Activated CD4-positive, alpha-beta T cell treated with anti-CD3 and anti-CD28 coated beads, Interleukin-2, amount 50 U/mL, for 1 hour (primary cell): ENCODE measurements around the gene FREM1.
"Not testable (repeated sequence)": the region's sequence is repeated elsewhere in the genome, so short reads cannot be mapped to it uniquely, and the experiment has no call there.

Source experiments
- DNase-seq: peaks from one replicate; pipeline ENCODE4 v3.0.0-alpha.2; 2020

Gene FREM1

GRCh38 chr9:14909961-14910805 is at the start of gene FREM1:
Gene FREM1, minus strand, starts transcription at chr9:14910428. Its CDS starts 41,451 bp downstream, at chr9:14868977.
- no peak for DNase-seq

GRCh38 chr9:14958989-14959388 is 48.8 kb upstream of the FREM1 start:
- DNase-seq, result no peak

- no peak for DNase-seq
Observed at GRCh38 chr9:14957109-14957508, 46.9 kb upstream of the FREM1 start.

GRCh38 chr9:14956208-14956607 is 46.0 kb upstream of the FREM1 start:
- DNase-seq, result no peak

GRCh38 chr9:14945351-14945750 is 35.1 kb upstream of the FREM1 start:
- no peak for DNase-seq

- DNase-seq, result no peak
Observed at GRCh38 chr9:14941501-14942405, 31.5 kb upstream of the FREM1 start.

- DNase-seq, result no peak
Observed at GRCh38 chr9:14939378-14939777, 29.1 kb upstream of the FREM1 start.

- DNase-seq, result no peak
Observed at GRCh38 chr9:14937216-14937615, 27.0 kb upstream of the FREM1 start.

GRCh38 chr9:14936491-14936890 is 26.3 kb upstream of the FREM1 start:
- DNase-seq, result no peak

GRCh38 chr9:14935964-14936363 is 25.7 kb upstream of the FREM1 start:
- no peak for DNase-seq

- DNase-seq, result no peak
Observed at GRCh38 chr9:14935106-14935751, 25.0 kb upstream of the FREM1 start.

- no peak for DNase-seq
Observed at GRCh38 chr9:14932641-14933040, 22.4 kb upstream of the FREM1 start.

GRCh38 chr9:14932231-14932630 is 22.0 kb upstream of the FREM1 start:
- no peak for DNase-seq

- no peak for DNase-seq
Observed at GRCh38 chr9:14926941-14927624, 16.9 kb upstream of the FREM1 start.

- no peak for DNase-seq
Observed at GRCh38 chr9:14924230-14925219, 14.3 kb upstream of the FREM1 start.

- no peak for DNase-seq
Observed at GRCh38 chr9:14923701-14924100, 13.5 kb upstream of the FREM1 start.

- DNase-seq, result not testable (repeated sequence)
Observed at GRCh38 chr9:14920805-14921204, 10.6 kb upstream of the FREM1 start.

- DNase-seq, result no peak
Observed at GRCh38 chr9:14913366-14913765, 3.1 kb upstream of the FREM1 start.

GRCh38 chr9:14912859-14913258 is 2.6 kb upstream of the FREM1 start:
- DNase-seq, result no peak

- no peak for DNase-seq
Observed at GRCh38 chr9:14911046-14911445, 818 bp upstream of the FREM1 start.

GRCh38 chr9:14909601-14909960 is 647 bp downstream of the FREM1 start:
- no peak for DNase-seq

GRCh38 chr9:14909181-14909580 is 1.0 kb downstream of the FREM1 start:
- no peak for DNase-seq
